Endothelial cell (in vitro differentiated cells): Measurements from ENCODE around the gene AP1B1. TPM values are rescaled to one million over a fixed set of nuclear protein-coding genes. Genes with fewer than 3 reads are reported as not detected.

Experiments used
- DNase-seq: peaks from one replicate; pipeline ENCODE4 v3.0.0; 2021; ENCODE audit warnings: low spot score
- H3K27ac Mint-ChIP-seq: one replicate; pipeline ENCODE4 v1.8.0; 2021; ENCODE audit warnings: mixed read lengths, inconsistent platforms; ENCODE audit not compliant: unreplicated experiment
- H3K27me3 Mint-ChIP-seq: one replicate; pipeline ENCODE4 v1.8.0; 2021; ENCODE audit warnings: mild to moderate bottlenecking, moderate library complexity, mixed read lengths, inconsistent platforms; ENCODE audit not compliant: unreplicated experiment
- H3K36me3 Mint-ChIP-seq: one replicate; pipeline ENCODE4 v1.8.0; 2021; ENCODE audit warnings: mild to moderate bottlenecking, low read depth, mixed read lengths, inconsistent platforms; ENCODE audit not compliant: unreplicated experiment
- H3K4me1 Mint-ChIP-seq: one replicate; pipeline ENCODE4 v1.8.0; 2021; ENCODE audit warnings: mild to moderate bottlenecking, mixed read lengths, inconsistent platforms; ENCODE audit not compliant: unreplicated experiment
- H3K4me3 Mint-ChIP-seq: one replicate; pipeline ENCODE4 v1.8.0; 2021; ENCODE audit warnings: mild to moderate bottlenecking, mixed read lengths, inconsistent platforms; ENCODE audit not compliant: unreplicated experiment
- H3K9me3 Mint-ChIP-seq: one replicate; pipeline ENCODE4 v1.8.0; 2021; ENCODE audit warnings: mixed read lengths, inconsistent platforms; ENCODE audit not compliant: unreplicated experiment
- total RNA-seq: library from RNA; stranded (reverse); fragmentation: NEBNext Ultra II Directional; extraction: Animal tissue kit (Norgen Biotek cat#: 25700); gene quantifications from one replicate; pipeline ENCODE4 v1.2.1, GENCODE V29; 2021; ENCODE audit not compliant: unreplicated experiment
- TF ChIP-seq, protein P1 (sequence below): fragments of 200-600 bp; sonication (generic); IDR thresholded peaks from one replicate; pipeline ENCODE4 v1.5.0; 2021; ENCODE audit warnings: antibody characterized with exemption; ENCODE audit not compliant: unreplicated experiment

Gene AP1B1
- total RNA-seq, 1 donor from 2014 or later: 316 TPM

DNA sequence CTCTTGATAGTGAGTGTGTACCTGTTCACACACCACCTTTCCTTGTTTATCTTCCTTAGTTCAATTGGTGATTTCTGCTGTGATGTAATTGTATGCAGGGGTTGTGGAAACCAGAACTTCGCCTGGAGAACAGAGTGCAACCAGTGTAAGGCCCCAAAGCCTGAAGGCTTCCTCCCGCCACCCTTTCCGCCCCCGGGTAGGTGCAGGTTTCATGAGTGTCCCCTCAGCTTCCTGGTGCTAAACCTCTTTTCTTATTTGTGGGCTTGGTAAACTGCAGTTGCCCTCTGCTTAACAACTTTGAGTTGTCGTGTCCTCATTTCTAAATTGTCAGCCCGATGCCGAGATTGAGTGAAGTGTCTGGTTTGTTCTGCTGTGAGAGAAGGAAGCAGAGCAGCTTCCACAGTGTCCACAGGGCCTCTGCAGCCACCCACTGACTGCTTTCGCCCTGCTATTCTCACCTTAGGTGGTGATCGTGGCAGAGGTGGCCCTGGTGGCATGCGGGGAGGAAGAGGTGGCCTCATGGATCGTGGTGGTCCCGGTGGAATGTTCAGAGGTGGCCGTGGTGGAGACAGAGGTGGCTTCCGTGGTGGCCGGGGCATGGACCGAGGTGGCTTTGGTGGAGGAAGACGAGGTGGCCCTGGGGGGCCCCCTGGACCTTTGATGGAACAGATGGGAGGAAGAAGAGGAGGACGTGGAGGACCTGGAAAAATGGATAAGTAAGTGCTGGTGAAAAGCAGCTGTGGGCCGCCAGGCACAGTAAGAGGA lies 89.1 kb downstream of the AP1B1 start:
- peaks cover 11% of the 10 kb centered on the region for H3K27me3 Mint-ChIP-seq
- no peak for DNase-seq
- H3K36me3 Mint-ChIP-seq: peaks cover 48% of the 10 kb centered on the region
- H3K4me3 Mint-ChIP-seq: peak overlapping the region; percentile 80
- peaks cover 17% of the 10 kb centered on the region for H3K4me1 Mint-ChIP-seq
- TF ChIP-seq, protein P1, sequence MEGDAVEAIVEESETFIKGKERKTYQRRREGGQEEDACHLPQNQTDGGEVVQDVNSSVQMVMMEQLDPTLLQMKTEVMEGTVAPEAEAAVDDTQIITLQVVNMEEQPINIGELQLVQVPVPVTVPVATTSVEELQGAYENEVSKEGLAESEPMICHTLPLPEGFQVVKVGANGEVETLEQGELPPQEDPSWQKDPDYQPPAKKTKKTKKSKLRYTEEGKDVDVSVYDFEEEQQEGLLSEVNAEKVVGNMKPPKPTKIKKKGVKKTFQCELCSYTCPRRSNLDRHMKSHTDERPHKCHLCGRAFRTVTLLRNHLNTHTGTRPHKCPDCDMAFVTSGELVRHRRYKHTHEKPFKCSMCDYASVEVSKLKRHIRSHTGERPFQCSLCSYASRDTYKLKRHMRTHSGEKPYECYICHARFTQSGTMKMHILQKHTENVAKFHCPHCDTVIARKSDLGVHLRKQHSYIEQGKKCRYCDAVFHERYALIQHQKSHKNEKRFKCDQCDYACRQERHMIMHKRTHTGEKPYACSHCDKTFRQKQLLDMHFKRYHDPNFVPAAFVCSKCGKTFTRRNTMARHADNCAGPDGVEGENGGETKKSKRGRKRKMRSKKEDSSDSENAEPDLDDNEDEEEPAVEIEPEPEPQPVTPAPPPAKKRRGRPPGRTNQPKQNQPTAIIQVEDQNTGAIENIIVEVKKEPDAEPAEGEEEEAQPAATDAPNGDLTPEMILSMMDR: no peak
- no peaks in the 10 kb centered on the region for H3K9me3 Mint-ChIP-seq
- H3K27ac Mint-ChIP-seq: peak overlapping the region; percentile 57

DNA sequence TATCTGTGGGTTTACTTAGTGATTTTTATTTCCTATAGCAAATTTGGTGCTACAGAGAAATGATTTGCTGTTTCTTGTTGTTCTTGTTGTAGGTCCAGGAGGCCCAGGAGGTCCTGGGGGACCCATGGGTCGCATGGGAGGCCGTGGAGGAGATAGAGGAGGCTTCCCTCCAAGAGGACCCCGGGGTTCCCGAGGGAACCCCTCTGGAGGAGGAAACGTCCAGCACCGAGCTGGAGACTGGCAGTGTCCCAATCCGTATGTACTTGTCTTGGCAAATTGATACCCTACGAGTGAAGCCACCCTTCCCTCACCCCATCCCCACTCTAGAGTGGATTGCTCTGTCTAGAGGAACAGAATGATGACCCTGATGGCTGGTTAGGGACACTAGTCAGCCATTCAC lies 89.7 kb downstream of the AP1B1 start:
- peaks cover 44% of the 10 kb centered on the region for H3K36me3 Mint-ChIP-seq
- peaks cover 11% of the 10 kb centered on the region for H3K27me3 Mint-ChIP-seq
- no peaks in the 10 kb centered on the region for H3K9me3 Mint-ChIP-seq
- TF ChIP-seq, protein P1: no peak
- DNase-seq: no peak
- H3K4me3 Mint-ChIP-seq: no peak overlapping the region
- H3K4me1 Mint-ChIP-seq: peaks cover 17% of the 10 kb centered on the region
- H3K27ac Mint-ChIP-seq: no peak overlapping the region

DNA sequence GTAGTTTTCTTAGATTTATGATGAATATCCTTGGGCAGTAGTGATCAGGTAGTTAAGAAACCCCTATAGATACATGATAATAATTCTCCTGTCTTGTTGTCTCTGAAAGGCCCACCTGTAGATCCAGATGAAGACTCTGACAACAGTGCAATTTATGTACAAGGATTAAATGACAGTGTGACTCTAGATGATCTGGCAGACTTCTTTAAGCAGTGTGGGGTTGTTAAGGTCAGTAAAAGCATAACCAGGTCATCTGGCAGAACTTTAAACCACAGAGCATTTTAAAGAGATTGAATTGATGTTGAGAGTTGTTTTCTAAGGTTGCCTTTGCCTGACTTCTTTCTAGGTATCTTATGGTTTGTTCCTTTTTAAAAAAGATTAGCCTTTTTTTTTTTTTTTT lies 96.0 kb downstream of the AP1B1 start:
- Mint-ChIP-seq H3K27ac (no peak overlapping the region), H3K4me1 (no peaks in the 10 kb centered on the region), H3K9me3 (no peaks in the 10 kb centered on the region), H3K36me3 (peaks cover 51% of the 10 kb centered on the region), H3K4me3 (no peak overlapping the region), H3K27me3 (no peaks in the 10 kb centered on the region)
- DNase-seq: no peak
- TF ChIP-seq, protein P1: no peak

DNA sequence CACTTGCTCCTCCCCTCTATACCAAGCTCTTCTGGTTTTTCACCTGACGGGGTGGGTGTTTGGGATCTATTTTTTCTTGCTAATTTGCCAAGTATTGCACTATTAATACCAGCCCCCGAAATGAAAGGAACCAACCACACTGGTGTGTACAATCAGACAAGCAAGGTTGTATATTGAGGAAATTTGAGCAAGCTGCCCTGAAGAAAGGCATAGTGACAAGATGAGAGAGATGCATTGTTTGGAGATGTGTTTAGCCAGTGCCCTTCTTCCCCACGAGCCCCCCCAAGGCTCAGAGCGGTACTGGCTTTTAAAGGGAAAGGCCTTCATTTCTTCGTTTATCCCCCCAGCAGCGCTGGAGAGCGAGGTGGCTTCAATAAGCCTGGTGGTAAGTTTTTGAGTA lies 97.2 kb downstream of the AP1B1 start:
- DNase-seq: no peak
- Mint-ChIP-seq H3K4me3 (no peak overlapping the region), H3K27me3 (no peaks in the 10 kb centered on the region), H3K9me3 (no peaks in the 10 kb centered on the region), H3K36me3 (peaks cover 53% of the 10 kb centered on the region), H3K4me1 (no peaks in the 10 kb centered on the region), H3K27ac (no peak overlapping the region)
- TF ChIP-seq, protein P1: no peak

DNA sequence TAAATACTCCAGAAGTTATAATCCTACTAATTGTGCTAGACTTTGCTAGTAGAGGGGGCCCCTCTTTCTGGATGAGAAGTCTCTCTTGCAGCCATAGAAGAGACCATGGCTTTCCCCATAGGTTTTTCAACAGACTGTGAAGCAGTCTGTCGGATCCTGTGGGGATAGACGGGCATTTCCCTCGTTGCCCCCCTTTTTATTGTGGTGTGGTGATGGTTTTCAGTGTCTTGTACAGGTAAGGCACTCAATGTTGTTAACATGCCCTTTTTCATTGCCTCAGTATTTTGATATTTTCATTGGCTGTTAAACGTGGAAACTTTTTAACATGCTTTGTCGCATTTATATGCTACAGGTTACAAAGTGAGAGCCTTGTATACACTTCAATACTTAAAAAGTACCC lies 98.3 kb downstream of the AP1B1 start:
- no peak overlapping the region for H3K27ac Mint-ChIP-seq
- H3K36me3 Mint-ChIP-seq: peaks cover 52% of the 10 kb centered on the region
- TF ChIP-seq, protein P1: no peak
- DNase-seq: no peak
- no peaks in the 10 kb centered on the region for H3K27me3 Mint-ChIP-seq
- H3K4me1 Mint-ChIP-seq: no peaks in the 10 kb centered on the region
- no peak overlapping the region for H3K4me3 Mint-ChIP-seq
- H3K9me3 Mint-ChIP-seq: no peaks in the 10 kb centered on the region
